Small intestine (tissue), 7 donors: Measurements from ENCODE around the gene RBFOX1. TPM values are rescaled to one million over a fixed set of nuclear protein-coding genes. Genes with fewer than 3 reads are reported as not detected.

Experiments
- DNase-seq, 2 donors: peaks; one replicate each; pipeline versions ENCODE4 v3.0.0 to v3.0.0-alpha.2; 2013
- FAIRE-seq: peaks from 2 replicates; lab custom pipeline; 2012; peaks lifted over from hg19 to GRCh38; lab: Jason Lieb, UNC
- H3K27ac ChIP-seq, 3 donors: one replicate each; pipeline ENCODE4 v1.5.1; 2013; ENCODE audit warnings: low read length in 2 of 3, mild to moderate bottlenecking in 2 of 3, control low read depth in 1 of 3, inconsistent platforms in 1 of 3, low read depth in 1 of 3, moderate library complexity in 1 of 3
- H3K27me3 ChIP-seq, 3 donors: one replicate each; pipeline ENCODE4 v1.6.1; 2013; ENCODE audit warnings: low read length in 3 of 3, inconsistent platforms in 1 of 3; ENCODE audit not compliant: control insufficient read depth in 3 of 3, insufficient read depth in 3 of 3
- H3K36me3 ChIP-seq, 3 donors: one replicate each; pipeline ENCODE4 v1.6.1; 2013; ENCODE audit warnings: low read length in 3 of 3, inconsistent platforms in 1 of 3, low read depth in 1 of 3, mild to moderate bottlenecking in 1 of 3, moderate library complexity in 1 of 3; ENCODE audit not compliant: control insufficient read depth in 3 of 3, insufficient read depth in 2 of 3
- H3K4me1 ChIP-seq, 3 donors: one replicate each; pipeline ENCODE4 v1.6.1; 2013; ENCODE audit warnings: low read length in 2 of 3, inconsistent platforms in 1 of 3, low read depth in 1 of 3, mild to moderate bottlenecking in 1 of 3, moderate library complexity in 1 of 3; ENCODE audit not compliant: control insufficient read depth in 3 of 3, insufficient read depth in 2 of 3
- H3K4me3 ChIP-seq, 3 donors: one replicate each; pipeline ENCODE4 v1.5.1; 2013; ENCODE audit warnings: low read length in 3 of 3, control low read depth in 1 of 3, inconsistent platforms in 1 of 3, low read depth in 1 of 3, mild to moderate bottlenecking in 1 of 3, moderate library complexity in 1 of 3
- H3K9me3 ChIP-seq, 2 donors: one replicate each; pipeline ENCODE4 v1.6.1; 2013; ENCODE audit warnings: low read depth in 1 of 2, low read length in 1 of 2; ENCODE audit not compliant: control insufficient read depth in 2 of 2, insufficient read depth in 1 of 2
- WGBS, 3 donors: extraction: QIAGEN DNeasy Blood & Tissue Kit; methylation state at CpG; one replicate each; pipeline ENCODE4 v1.1.7; 2013; 5-methylcytosine and 5-hydroxymethylcytosine counted together
- polyA plus RNA-seq, 4 donors: library from polyadenylated mRNA; stranded (reverse) in 3 of 4; unstranded in 1 of 4; fragments of 200-250 nt in 3 of 4; fragments of 120-200 nt in 1 of 4; gene quantifications; one replicate each; pipeline versions ENCODE4 v1.2.1 to v1.2.3, GENCODE V29; 2013
- donor health status: healthy with polysubstance abuse.
- donor health status: control.
- donor health status: control.
- donor health status: Bipolar disorder and iron deficiency.
- donor health status: healthy.

RBFOX1 gene
- polyA plus RNA-seq, 4 donors, result 0.30 to 0.87 (median 0.54) TPM; not detected in 1

GRCh38 chr16:7521834-7522233 is 189.2 kb downstream of the RBFOX1 start:
- no peak for DNase-seq
- WGBS, 3 donors, result 71 to 76% (median 74%) methylated on average over 6 of the region's 6 CpGs
- H3K9me3 ChIP-seq, result no peaks in the 10 kb centered on the region
- no peaks in the 10 kb centered on the region for H3K4me1 ChIP-seq
- H3K36me3 ChIP-seq, result no peaks in the 10 kb centered on the region
- H3K27me3 ChIP-seq, result no peaks in the 10 kb centered on the region
- no peak overlapping the region for H3K4me3 ChIP-seq
- no peak overlapping the region for H3K27ac ChIP-seq
- no peak for FAIRE-seq

- no peak for DNase-seq
- Histone ChIP-seq H3K9me3 (no peaks in the 10 kb centered on the region), H3K4me1 (no peaks in the 10 kb centered on the region), H3K27me3 (no peaks in the 10 kb centered on the region), H3K36me3 (no peaks in the 10 kb centered on the region), H3K4me3 (no peak overlapping the region), H3K27ac (no peak overlapping the region)
- FAIRE-seq, result no peak
- 51 to 58% (median 53%) methylated on average over 5 of the region's 5 CpGs for WGBS, 3 donors
These were observed 191.8 kb downstream of the RBFOX1 start for GRCh38 chr16:7524419-7524818.

GRCh38 chr16:7526736-7527135 is 194.1 kb downstream of the RBFOX1 start:
- Histone ChIP-seq H3K27me3 (no peaks in the 10 kb centered on the region), H3K4me3 (no peak overlapping the region), H3K27ac (no peak overlapping the region), H3K36me3 (no peaks in the 10 kb centered on the region), H3K4me1 (no peaks in the 10 kb centered on the region), H3K9me3 (no peaks in the 10 kb centered on the region)
- FAIRE-seq (no peak), DNase-seq (no peak)
- WGBS, 3 donors, result 83 to 92% (median 87%) methylated on average over 6 of the region's 6 CpGs

GRCh38 chr16:7532534-7532933 is 199.9 kb downstream of the RBFOX1 start:
- FAIRE-seq, result no peak
- no peaks in the 10 kb centered on the region for H3K9me3 ChIP-seq
- no peaks in the 10 kb centered on the region for H3K4me1 ChIP-seq
- no peak overlapping the region for H3K27ac ChIP-seq
- H3K27me3 ChIP-seq, result no peaks in the 10 kb centered on the region
- H3K4me3 ChIP-seq, result no peak overlapping the region
- WGBS, 3 donors, result 88 to 91% (median 90%) methylated on average over 6 of the region's 6 CpGs
- no peaks in the 10 kb centered on the region for H3K36me3 ChIP-seq
- no peak for DNase-seq

DNA sequence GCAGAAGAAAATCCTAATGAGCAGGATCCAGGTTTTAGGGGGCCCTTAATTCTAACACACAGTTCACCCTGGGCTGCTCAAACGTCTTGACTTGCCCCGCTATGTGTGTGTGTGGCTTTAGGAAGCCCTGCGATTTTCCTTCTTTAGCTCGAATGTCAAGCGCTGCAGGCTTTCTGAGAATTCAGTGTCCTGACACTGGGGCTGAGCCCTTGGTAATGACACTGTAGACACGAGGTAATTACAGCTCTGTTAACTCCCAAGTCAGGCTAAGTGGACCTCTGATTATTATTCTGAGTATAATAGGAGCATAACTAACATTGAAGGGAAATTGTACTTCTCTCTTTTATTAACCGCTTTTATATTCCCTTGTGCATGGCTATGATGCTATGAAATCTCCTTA is 202.1 kb downstream of the RBFOX1 start:
- no peak for FAIRE-seq
- Histone ChIP-seq H3K27ac (no peak overlapping the region), H3K36me3 (no peaks in the 10 kb centered on the region), H3K9me3 (no peaks in the 10 kb centered on the region), H3K27me3 (no peaks in the 10 kb centered on the region), H3K4me1 (no peaks in the 10 kb centered on the region), H3K4me3 (no peak overlapping the region)
- 71 to 74% (median 74%) methylated on average over 7 of the region's 7 CpGs for WGBS, 3 donors
- no peak for DNase-seq

DNA sequence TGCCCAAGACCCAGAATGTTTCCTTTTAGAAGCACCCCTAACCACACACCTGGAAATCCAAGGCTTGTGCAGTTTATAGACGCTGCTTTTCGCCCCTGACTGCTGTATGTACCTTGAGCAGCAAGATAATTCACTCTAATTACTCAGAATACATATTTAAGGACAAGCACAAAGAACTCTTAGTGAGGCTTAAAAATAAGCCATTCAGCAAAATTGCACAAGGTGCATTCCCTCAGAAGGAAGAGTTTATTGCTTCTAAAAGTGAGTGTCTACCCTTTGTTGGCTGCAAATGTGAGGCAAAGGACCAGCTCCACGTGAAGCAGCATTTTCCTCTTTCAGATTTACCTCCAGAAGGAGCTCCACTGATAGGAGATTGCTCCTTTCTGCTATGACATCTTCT is 208.4 kb downstream of the RBFOX1 start:
- Histone ChIP-seq H3K36me3 (no peaks in the 10 kb centered on the region), H3K27ac (no peak overlapping the region), H3K4me3 (no peak overlapping the region), H3K4me1 (no peaks in the 10 kb centered on the region), H3K9me3 (no peaks in the 10 kb centered on the region), H3K27me3 (no peaks in the 10 kb centered on the region)
- FAIRE-seq (no peak), DNase-seq (no peak)
- 28 to 53% (median 43%) methylated on average over 3 of the region's 3 CpGs for WGBS, 3 donors

DNA sequence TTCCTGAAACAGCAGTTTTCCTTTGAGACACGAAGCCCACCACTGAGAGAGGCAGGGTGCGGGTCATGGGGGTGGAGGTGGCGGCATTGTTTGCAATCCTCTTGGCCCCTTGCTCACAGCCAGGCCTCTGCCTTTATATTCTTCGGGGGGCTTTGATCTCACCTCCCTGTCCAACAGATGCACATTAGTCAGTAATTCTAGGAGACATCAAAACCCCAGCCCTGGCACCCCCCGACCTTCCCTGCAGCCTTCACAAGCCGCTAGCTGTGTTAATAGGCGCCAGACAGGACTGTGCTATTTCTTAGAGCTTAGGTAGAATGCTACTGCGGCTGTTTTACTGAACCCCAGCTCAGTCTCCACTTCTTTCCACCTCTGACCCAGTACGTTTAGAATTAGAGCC is 212.6 kb downstream of the RBFOX1 start:
- no peak for DNase-seq
- H3K9me3 ChIP-seq, result no peaks in the 10 kb centered on the region
- no peaks in the 10 kb centered on the region for H3K36me3 ChIP-seq
- 60 to 83% (median 69%) methylated on average over 9 of the region's 9 CpGs for WGBS, 3 donors
- H3K4me3 ChIP-seq, result no peak overlapping the region
- no peak overlapping the region for H3K27ac ChIP-seq
- no peaks in the 10 kb centered on the region for H3K4me1 ChIP-seq
- no peaks in the 10 kb centered on the region for H3K27me3 ChIP-seq
- no peak for FAIRE-seq

GRCh38 chr16:7546948-7547347 is 214.3 kb downstream of the RBFOX1 start:
- Histone ChIP-seq H3K9me3 (no peaks in the 10 kb centered on the region), H3K27me3 (no peaks in the 10 kb centered on the region), H3K4me1 (no peaks in the 10 kb centered on the region), H3K36me3 (no peaks in the 10 kb centered on the region), H3K4me3 (no peak overlapping the region), H3K27ac (no peak overlapping the region)
- WGBS, 3 donors, result 7 to 26% (median 17%) methylated on average over 4 of the region's 4 CpGs
- FAIRE-seq, result no peak
- peak; percentile 27 to 28 for DNase-seq

DNA sequence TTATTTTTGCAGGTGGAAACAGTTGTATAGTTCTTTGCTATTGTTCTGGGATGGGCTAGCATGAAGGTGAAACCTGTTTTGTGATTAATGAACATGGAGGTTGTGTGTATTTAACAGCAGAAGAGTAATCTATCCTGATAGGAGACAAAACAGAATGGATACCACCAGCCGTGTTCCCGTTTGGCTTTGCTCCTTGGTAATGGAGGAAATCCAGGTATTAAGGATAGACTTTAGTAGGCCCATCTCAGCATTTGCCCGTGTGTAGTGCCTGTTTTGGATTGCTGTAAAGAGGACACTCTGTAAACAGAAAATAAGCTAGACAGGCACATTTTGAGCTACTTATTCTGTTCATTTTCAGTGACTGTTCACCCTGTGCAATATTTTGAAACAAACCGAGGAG is 215.1 kb downstream of the RBFOX1 start:
- 45 to 66% (median 53%) methylated on average over 4 of the region's 4 CpGs for WGBS, 3 donors
- Histone ChIP-seq H3K36me3 (no peaks in the 10 kb centered on the region), H3K4me3 (no peak overlapping the region), H3K27ac (no peak overlapping the region), H3K27me3 (no peaks in the 10 kb centered on the region), H3K4me1 (no peaks in the 10 kb centered on the region), H3K9me3 (no peaks in the 10 kb centered on the region)
- DNase-seq (no peak), FAIRE-seq (no peak)
